GM12878 (cell line): ENCODE results near the gene MAN2B2. TPM values are rescaled to one million over a fixed set of nuclear protein-coding genes. Genes with fewer than 3 reads are reported as not detected.

Source experiments
- BCL3 ChIP-seq: IDR thresholded peaks from 2 replicates; pipeline ENCODE4 v1.6.1; 2011; ENCODE audit warnings: borderline replicate concordance, low read depth, mild to moderate bottlenecking, moderate library complexity, low read length; ENCODE audit not compliant: insufficient read depth, poor library complexity, severe bottlenecking
- CREB1 ChIP-seq: IDR thresholded peaks from 2 replicates; pipeline ENCODE4 v1.6.1; 2012; ENCODE audit warnings: low read depth, mild to moderate bottlenecking, inconsistent platforms
- EP300 ChIP-seq, 2 experiments: fragments of 150-350 bp in 1 of 2; IDR thresholded peaks; 2 replicates each; pipeline ENCODE4 v1.6.1; 2011 to 2012; ENCODE audit warnings: low read depth in 2 of 2, low read length in 2 of 2, borderline replicate concordance in 1 of 2, improper control_type of control experiment in 1 of 2, inconsistent platforms in 1 of 2; ENCODE audit not compliant: control insufficient read depth in 1 of 2
- FOXK2 ChIP-seq: fragments of 450-650 bp; IDR thresholded peaks from 2 replicates; pipeline ENCODE4 v1.6.1; 2017; ENCODE audit warnings: mild to moderate bottlenecking, moderate library complexity
- GABPA ChIP-seq: IDR thresholded peaks from 2 replicates; pipeline ENCODE4 v1.6.1; 2014; ENCODE audit warnings: antibody characterized with exemption, low read depth, mild to moderate bottlenecking, inconsistent platforms
- HDAC2 ChIP-seq: fragments of 200-600 bp; sonication (generic); IDR thresholded peaks from 2 replicates; pipeline ENCODE4 v1.6.1; 2017
- HSF1 ChIP-seq: fragments of 150-350 bp; IDR thresholded peaks from 2 replicates; pipeline ENCODE4 v1.6.1; 2014; ENCODE audit warnings: mild to moderate bottlenecking, low read depth, low read length
- MEF2A ChIP-seq: IDR thresholded peaks from 2 replicates; pipeline ENCODE4 v1.6.1; 2011; ENCODE audit warnings: low read depth, mild to moderate bottlenecking, low read length, moderate library complexity; ENCODE audit not compliant: insufficient read depth
- PRDM15 ChIP-seq: fragments of 450-650 bp; formaldehyde crosslinking; IDR thresholded peaks from 2 replicates; pipeline ENCODE4 v1.4.0; 2020; ENCODE audit warnings: mild to moderate bottlenecking, moderate library complexity
- RAD51 ChIP-seq: fragments of 450-650 bp; IDR thresholded peaks from 2 replicates; pipeline ENCODE4 v1.6.1; 2016; ENCODE audit warnings: moderate library complexity, mild to moderate bottlenecking, inconsistent platforms
- TARDBP ChIP-seq: IDR thresholded peaks from 2 replicates; pipeline ENCODE4 v1.6.1; 2016; ENCODE audit warnings: borderline replicate concordance
- USF1 ChIP-seq: IDR thresholded peaks from 2 replicates; pipeline ENCODE4 v1.6.1; 2011; ENCODE audit warnings: borderline replicate concordance, low read depth, mild to moderate bottlenecking, moderate library complexity, mixed read lengths, low read length; ENCODE audit not compliant: insufficient read depth; ENCODE audit errors: extremely low read length
- YY1 ChIP-seq: IDR thresholded peaks from 2 replicates; pipeline ENCODE4 v1.6.1; 2011; ENCODE audit warnings: low read depth, mild to moderate bottlenecking, low read length
- ZNF207 ChIP-seq: fragments of 450-650 bp; IDR thresholded peaks from 2 replicates; pipeline ENCODE4 v1.6.1; 2014; ENCODE audit warnings: antibody characterized with exemption, mild to moderate bottlenecking, borderline replicate concordance
- polyA plus RNA-seq, 11 experiments: library from polyadenylated mRNA; depleted of rRNA in 4 of 11; unstranded in 6 of 11; stranded (reverse) in 5 of 11; fragments of >200 nt; fragmentation: Nextera tagmentation in 4 of 11; fragmentation: Illumina TruSeq in 1 of 11; extraction: Ambion mirVana in 4 of 11; extraction: Trizol in 1 of 11; gene quantifications; 1 replicate in 1 of 11; 2 replicates in 10 of 11; pipeline versions ENCODE4 v1.2.1 to v1.2.3, GENCODE V29; 2011 to 2016; ENCODE audit warnings: inconsistent platforms in 2 of 11, missing spikeins in 2 of 11, low read depth in 1 of 11
- total RNA-seq, 4 experiments: library from RNA; depleted of rRNA in 3 of 4; stranded (reverse); fragments of >200 nt in 3 of 4; fragmentation: Illumina TruSeq in 1 of 4; extraction: Trizol in 1 of 4; gene quantifications; 2 replicates each; pipeline versions ENCODE4 v1.2.1 to v1.2.3, GENCODE V29; 2013 to 2021
- TF ChIP-seq, protein P1 (sequence below): fragments of 150-350 bp; IDR thresholded peaks from 2 replicates; pipeline ENCODE4 v1.6.1; 2016; ENCODE audit warnings: low read depth, low read length
- TF ChIP-seq, protein P2 (sequence below): IDR thresholded peaks from 2 replicates; pipeline ENCODE4 v1.6.1; 2011; ENCODE audit warnings: mild to moderate bottlenecking, low read depth, low read length, moderate library complexity; ENCODE audit not compliant: insufficient replicate concordance

The MAN2B2 gene
- total and polyA plus RNA-seq, 10 of the 15 experiments (the other 5 are each of a cell fraction or from before 2014, with no cell fraction given), result 0.47 to 14.5 (median 7.0) TPM

- TF ChIP-seq, protein P1, sequence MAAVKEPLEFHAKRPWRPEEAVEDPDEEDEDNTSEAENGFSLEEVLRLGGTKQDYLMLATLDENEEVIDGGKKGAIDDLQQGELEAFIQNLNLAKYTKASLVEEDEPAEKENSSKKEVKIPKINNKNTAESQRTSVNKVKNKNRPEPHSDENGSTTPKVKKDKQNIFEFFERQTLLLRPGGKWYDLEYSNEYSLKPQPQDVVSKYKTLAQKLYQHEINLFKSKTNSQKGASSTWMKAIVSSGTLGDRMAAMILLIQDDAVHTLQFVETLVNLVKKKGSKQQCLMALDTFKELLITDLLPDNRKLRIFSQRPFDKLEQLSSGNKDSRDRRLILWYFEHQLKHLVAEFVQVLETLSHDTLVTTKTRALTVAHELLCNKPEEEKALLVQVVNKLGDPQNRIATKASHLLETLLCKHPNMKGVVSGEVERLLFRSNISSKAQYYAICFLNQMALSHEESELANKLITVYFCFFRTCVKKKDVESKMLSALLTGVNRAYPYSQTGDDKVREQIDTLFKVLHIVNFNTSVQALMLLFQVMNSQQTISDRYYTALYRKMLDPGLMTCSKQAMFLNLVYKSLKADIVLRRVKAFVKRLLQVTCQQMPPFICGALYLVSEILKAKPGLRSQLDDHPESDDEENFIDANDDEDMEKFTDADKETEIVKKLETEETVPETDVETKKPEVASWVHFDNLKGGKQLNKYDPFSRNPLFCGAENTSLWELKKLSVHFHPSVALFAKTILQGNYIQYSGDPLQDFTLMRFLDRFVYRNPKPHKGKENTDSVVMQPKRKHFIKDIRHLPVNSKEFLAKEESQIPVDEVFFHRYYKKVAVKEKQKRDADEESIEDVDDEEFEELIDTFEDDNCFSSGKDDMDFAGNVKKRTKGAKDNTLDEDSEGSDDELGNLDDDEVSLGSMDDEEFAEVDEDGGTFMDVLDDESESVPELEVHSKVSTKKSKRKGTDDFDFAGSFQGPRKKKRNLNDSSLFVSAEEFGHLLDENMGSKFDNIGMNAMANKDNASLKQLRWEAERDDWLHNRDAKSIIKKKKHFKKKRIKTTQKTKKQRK, result 0 out of 2 replicates have a peak, but pooled peaks have one; percentile 8
- TF ChIP-seq EP300 (IDR thresholded peaks at IDR 0.05; ENCODE audit: borderline replicate concordance in 1 of 2, control insufficient read depth in 1 of 2, low read depth in 2 of 2, low read length in 2 of 2) (no peak), MEF2A (no peak), BCL3 (no peak), HSF1 (no peak), YY1 (peak; percentile 54; the same call in 1 of the 2 replicates), FOXK2 (no peak), USF1 (no peak), CREB1 (no peak), RAD51 (no peak), GABPA (no peak), ZNF207 (0 out of 2 replicates have a peak, but pooled peaks have one; percentile 57), HDAC2 (no peak), PRDM15 (no peak), TARDBP (no peak)
- TF ChIP-seq, protein P2, sequence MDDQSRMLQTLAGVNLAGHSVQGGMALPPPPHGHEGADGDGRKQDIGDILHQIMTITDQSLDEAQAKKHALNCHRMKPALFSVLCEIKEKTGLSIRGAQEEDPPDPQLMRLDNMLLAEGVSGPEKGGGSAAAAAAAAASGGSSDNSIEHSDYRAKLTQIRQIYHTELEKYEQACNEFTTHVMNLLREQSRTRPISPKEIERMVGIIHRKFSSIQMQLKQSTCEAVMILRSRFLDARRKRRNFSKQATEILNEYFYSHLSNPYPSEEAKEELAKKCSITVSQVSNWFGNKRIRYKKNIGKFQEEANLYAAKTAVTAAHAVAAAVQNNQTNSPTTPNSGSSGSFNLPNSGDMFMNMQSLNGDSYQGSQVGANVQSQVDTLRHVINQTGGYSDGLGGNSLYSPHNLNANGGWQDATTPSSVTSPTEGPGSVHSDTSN, result no peak
Measured at GRCh38 chr4:6546681-6547447, 28.1 kb upstream of the MAN2B2 start (continued).
